Hippocampal formation (tissue), 2 donors: Measurements from ENCODE around the gene MGAT4D.
"Not testable (repeated sequence)": the region's sequence is repeated elsewhere in the genome, so short reads cannot be mapped to it uniquely, and the experiment has no call there.

ENCODE experiments used
- DNase-seq, 2 donors: peaks; one replicate each; lab custom pipeline; 2025; lab: John Stamatoyannopoulos, UW

The MGAT4D gene

GRCh38 chr4:140439644-140440142 is 58.4 kb downstream of the MGAT4D start:
- DNase-seq, result no peak

- DNase-seq, result no peak
Measured at GRCh38 chr4:140427919-140428471, 70.1 kb downstream of the MGAT4D start.

DNA sequence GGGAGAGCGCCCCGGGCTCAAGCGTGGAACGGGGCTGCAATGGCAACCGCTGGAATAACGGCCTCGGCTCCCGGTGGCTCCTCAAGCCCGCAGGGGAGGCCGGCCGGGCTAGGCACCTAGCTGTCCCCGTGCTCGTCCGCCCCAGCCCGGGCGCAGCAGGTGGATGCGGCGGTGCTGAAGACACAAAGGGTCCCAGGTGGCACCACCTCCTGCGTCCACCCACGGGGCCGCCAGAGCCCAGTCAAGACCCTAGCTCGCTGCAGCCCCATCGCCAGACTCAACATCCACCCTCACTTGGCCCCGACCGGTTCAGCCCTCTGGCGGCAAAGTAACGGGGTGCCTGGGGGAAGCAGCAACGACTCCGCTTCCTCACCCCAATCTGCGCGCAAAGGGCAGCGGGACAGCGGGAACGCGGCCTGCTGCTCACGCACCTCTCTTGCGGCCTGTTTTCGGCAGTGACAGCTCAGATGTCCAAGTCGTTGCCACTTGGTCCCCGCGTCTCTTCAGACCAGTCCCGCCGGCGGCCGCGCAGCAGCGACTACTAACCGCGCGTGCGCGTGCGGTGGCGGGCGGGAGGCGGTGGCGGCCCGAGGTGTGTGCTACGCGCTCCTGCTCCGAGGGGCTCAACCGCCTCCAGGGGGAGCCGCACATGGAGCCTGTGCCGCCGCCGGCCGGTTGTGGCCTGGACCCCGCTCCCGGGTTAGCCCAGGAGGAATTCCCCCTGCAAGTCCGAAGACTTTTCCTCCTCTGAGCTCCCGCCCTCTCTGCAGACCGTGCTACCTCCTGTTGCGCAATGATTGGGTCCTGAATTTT is 70.8 kb downstream of the MGAT4D start, which contains the start of gene CLGN:
Gene CLGN (minus strand): TSS at position 543 of the 813 bp plus-strand sequence. CDS start 14,570 bp downstream, outside the sequence.
- peak; percentile 45 to 56 for DNase-seq

GRCh38 chr4:140426610-140427105 is 71.4 kb downstream of the MGAT4D start:
- no peak for DNase-seq

DNA sequence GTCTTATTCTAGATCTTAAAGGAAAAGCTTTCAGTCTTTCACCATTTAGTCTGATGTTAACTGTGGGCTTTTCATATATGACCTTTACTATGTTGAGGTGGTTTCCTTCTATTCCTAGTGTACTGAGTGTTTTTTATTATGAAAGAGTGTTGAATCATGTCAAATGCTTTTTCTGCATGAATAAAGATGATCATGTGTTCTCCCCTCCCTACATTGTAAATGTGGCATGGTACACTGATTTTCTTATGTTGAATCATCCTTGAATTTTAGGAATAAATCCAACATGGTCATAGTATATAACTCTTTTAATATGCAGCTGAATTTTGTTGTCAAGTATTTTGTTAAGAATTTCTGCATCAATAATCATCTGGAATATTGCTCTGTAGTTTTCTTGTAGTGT is 75.0 kb downstream of the MGAT4D start:
- DNase-seq, result no peak

- DNase-seq, result not testable (repeated sequence)
Measured at GRCh38 chr4:140413130-140413969, 84.7 kb downstream of the MGAT4D start.

DNA sequence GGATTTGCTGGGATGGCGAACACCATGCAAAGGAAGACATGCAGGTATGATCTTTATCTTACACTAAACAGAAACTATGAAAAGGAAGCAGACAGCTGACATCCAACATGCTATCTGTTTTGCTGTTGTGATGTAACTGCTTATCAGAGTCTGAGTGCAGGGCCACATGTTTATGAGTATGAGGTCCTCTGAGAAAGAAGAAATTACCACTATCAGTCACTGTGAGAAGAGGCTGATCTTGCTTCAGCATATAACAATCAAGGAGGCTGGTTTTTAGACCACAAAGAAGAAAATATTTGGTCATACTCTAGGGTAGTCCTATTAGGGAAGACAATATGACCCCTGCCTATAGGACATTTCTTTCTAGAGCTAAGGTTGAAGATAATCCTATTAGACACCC is 89.1 kb downstream of the MGAT4D start:
- no peak for DNase-seq

DNA sequence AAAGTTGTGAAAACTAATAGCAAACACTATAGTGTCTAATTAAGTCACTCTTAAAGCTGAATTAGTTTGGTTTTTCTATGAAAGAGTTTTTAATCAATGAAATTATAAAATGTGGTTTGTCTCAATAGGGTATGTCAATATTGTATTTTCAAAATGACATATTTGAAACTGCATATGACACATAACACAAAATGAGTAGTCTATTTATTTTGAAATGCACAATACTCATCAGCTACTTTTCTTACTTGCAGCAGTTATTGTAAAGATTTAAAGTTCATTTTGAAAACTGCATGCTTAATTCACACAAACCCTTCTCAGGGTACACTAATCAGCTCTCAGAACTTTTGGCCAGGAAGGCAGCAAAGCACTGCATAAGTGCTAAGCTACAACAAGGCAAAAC is 91.8 kb downstream of the MGAT4D start:
- DNase-seq, result no peak

- no peak for DNase-seq
Measured at GRCh38 chr4:140400111-140400510, 98.0 kb downstream of the MGAT4D start.

GRCh38 chr4:140395668-140396067 is 102.4 kb downstream of the MGAT4D start:
- no peak for DNase-seq
